GM23338 (cell line): ENCODE data around the gene DDRGK1.
"Not testable (repeated sequence)": the region's sequence is repeated elsewhere in the genome, so short reads cannot be mapped to it uniquely, and the experiment has no call there.

ENCODE experiments used
- CREB1 ChIP-seq: fragments of 250-450 bp; sonication (Bioruptor Pico); IDR thresholded peaks from 2 replicates; pipeline ENCODE4 v1.5.0; 2020; ENCODE audit warnings: low read depth, mild to moderate bottlenecking, moderate library complexity
- EZH2 ChIP-seq: fragments of 200-600 bp; sonication (generic); IDR thresholded peaks from one replicate; pipeline ENCODE4 v1.8.0; 2017; ENCODE audit warnings: antibody characterized with exemption, mild to moderate bottlenecking, low read depth; ENCODE audit not compliant: unreplicated experiment
- EZH2phosphoT487 ChIP-seq: fragments of 200-600 bp; sonication (generic); IDR thresholded peaks from one replicate; pipeline ENCODE4 v1.8.1; 2018; ENCODE audit warnings: antibody characterized with exemption; ENCODE audit not compliant: unreplicated experiment
- JUNB ChIP-seq: IDR thresholded peaks from one replicate; pipeline ENCODE4 v1.6.1; 2016; ENCODE audit warnings: antibody characterized with exemption; ENCODE audit not compliant: unreplicated experiment
- POLR2AphosphoS5 ChIP-seq: IDR thresholded peaks from 2 replicates; pipeline ENCODE4 v1.6.1; 2016; ENCODE audit warnings: antibody characterized with exemption, low read depth
- TF ChIP-seq, protein P1 (sequence below), 2 experiments: fragments of 200-600 bp in 1 of 2; sonication (generic) in 1 of 2; conservative IDR thresholded peaks; 2 replicates each; pipeline versions ENCODE4 v1.5.1 to v1.6.1; 2016 to 2017; ENCODE audit warnings: antibody characterized with exemption in 2 of 2, low read depth in 2 of 2, mild to moderate bottlenecking in 2 of 2, moderate library complexity in 1 of 2
- TF ChIP-seq, protein P2 (sequence below): IDR thresholded peaks from 2 replicates; pipeline ENCODE4 v1.6.1; 2016; ENCODE audit warnings: antibody characterized with exemption
- TF ChIP-seq, protein P3 (sequence below): IDR thresholded peaks from one replicate; pipeline ENCODE4 v1.6.1; 2018; ENCODE audit warnings: antibody characterized with exemption; ENCODE audit not compliant: unreplicated experiment

DNA sequence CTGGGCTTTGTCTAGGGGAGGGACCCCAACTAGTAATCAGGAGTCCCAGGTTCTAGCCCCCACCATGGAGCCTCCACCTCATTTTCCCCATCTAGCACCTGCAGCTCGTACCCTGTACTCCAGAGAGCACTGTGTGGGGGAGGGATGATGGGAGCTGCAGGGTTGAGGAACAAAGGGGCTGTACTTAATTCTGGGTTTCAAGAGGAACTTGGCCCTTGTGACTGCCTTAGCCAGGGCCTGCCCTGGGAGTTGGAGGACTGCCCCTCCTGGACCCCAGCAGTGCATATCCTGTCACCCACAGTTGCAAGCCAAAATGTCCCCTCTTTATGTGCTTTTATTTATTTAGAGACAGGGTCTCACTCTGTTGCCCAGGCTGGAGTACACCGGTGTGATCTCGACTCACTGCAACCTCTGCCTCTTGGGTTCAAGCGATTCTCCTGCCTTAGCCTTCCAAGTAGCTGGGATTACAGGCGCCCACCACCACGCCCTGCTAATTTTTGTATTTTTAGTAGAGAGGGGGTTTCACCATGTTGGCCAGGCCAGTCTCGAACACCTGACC is 11.0 kb upstream of the DDRGK1 start:
- not testable (repeated sequence) for TF ChIP-seq EZH2; CREB1 (CRISPR knock-in tag); POLR2AphosphoS5; EZH2phosphoT487; JUNB
- TF ChIP-seq, protein P1, sequence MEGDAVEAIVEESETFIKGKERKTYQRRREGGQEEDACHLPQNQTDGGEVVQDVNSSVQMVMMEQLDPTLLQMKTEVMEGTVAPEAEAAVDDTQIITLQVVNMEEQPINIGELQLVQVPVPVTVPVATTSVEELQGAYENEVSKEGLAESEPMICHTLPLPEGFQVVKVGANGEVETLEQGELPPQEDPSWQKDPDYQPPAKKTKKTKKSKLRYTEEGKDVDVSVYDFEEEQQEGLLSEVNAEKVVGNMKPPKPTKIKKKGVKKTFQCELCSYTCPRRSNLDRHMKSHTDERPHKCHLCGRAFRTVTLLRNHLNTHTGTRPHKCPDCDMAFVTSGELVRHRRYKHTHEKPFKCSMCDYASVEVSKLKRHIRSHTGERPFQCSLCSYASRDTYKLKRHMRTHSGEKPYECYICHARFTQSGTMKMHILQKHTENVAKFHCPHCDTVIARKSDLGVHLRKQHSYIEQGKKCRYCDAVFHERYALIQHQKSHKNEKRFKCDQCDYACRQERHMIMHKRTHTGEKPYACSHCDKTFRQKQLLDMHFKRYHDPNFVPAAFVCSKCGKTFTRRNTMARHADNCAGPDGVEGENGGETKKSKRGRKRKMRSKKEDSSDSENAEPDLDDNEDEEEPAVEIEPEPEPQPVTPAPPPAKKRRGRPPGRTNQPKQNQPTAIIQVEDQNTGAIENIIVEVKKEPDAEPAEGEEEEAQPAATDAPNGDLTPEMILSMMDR (conservative IDR thresholded peaks at IDR 0.05; ENCODE audit: low read depth in 2 of 2), result not testable (repeated sequence)
- TF ChIP-seq, protein P2, sequence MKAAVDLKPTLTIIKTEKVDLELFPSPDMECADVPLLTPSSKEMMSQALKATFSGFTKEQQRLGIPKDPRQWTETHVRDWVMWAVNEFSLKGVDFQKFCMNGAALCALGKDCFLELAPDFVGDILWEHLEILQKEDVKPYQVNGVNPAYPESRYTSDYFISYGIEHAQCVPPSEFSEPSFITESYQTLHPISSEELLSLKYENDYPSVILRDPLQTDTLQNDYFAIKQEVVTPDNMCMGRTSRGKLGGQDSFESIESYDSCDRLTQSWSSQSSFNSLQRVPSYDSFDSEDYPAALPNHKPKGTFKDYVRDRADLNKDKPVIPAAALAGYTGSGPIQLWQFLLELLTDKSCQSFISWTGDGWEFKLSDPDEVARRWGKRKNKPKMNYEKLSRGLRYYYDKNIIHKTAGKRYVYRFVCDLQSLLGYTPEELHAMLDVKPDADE, result not testable (repeated sequence)
- TF ChIP-seq, protein P3, sequence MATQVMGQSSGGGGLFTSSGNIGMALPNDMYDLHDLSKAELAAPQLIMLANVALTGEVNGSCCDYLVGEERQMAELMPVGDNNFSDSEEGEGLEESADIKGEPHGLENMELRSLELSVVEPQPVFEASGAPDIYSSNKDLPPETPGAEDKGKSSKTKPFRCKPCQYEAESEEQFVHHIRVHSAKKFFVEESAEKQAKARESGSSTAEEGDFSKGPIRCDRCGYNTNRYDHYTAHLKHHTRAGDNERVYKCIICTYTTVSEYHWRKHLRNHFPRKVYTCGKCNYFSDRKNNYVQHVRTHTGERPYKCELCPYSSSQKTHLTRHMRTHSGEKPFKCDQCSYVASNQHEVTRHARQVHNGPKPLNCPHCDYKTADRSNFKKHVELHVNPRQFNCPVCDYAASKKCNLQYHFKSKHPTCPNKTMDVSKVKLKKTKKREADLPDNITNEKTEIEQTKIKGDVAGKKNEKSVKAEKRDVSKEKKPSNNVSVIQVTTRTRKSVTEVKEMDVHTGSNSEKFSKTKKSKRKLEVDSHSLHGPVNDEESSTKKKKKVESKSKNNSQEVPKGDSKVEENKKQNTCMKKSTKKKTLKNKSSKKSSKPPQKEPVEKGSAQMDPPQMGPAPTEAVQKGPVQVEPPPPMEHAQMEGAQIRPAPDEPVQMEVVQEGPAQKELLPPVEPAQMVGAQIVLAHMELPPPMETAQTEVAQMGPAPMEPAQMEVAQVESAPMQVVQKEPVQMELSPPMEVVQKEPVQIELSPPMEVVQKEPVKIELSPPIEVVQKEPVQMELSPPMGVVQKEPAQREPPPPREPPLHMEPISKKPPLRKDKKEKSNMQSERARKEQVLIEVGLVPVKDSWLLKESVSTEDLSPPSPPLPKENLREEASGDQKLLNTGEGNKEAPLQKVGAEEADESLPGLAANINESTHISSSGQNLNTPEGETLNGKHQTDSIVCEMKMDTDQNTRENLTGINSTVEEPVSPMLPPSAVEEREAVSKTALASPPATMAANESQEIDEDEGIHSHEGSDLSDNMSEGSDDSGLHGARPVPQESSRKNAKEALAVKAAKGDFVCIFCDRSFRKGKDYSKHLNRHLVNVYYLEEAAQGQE, result not testable (repeated sequence)
